H9 (cell line): ENCODE data around the gene RRBP1. TPM values are rescaled to one million over a fixed set of nuclear protein-coding genes. Genes with fewer than 3 reads are reported as not detected.

ENCODE experiments used
- DNase-seq: peaks from one replicate; pipeline ENCODE4 v3.0.0-alpha.2; 2017
- H2AFZ ChIP-seq: one replicate; pipeline ENCODE4 v1.6.1; 2013; ENCODE audit warnings: mild to moderate bottlenecking, low read length, control low read depth, moderate library complexity
- H2AK5ac ChIP-seq: 2 replicates; pipeline ENCODE4 v1.6.1; 2013; ENCODE audit warnings: low read length, control low read depth, mixed read lengths; ENCODE audit not compliant: insufficient read length
- H2BK120ac ChIP-seq: one replicate; pipeline ENCODE4 v1.6.1; 2013; ENCODE audit warnings: low read depth, mild to moderate bottlenecking, low read length, control low read depth, inconsistent platforms; ENCODE audit not compliant: poor library complexity, severe bottlenecking
- H2BK12ac ChIP-seq: 2 replicates; pipeline ENCODE4 v1.6.1; 2013; ENCODE audit warnings: low read length, control low read depth, mixed read lengths, low read depth; ENCODE audit not compliant: insufficient read length
- H2BK15ac ChIP-seq: 2 replicates; pipeline ENCODE4 v1.6.1; 2013; ENCODE audit warnings: low read depth, low read length, control low read depth
- H2BK20ac ChIP-seq: one replicate; pipeline ENCODE4 v1.6.1; 2013; ENCODE audit warnings: low read depth, mild to moderate bottlenecking, low read length, control low read depth, inconsistent platforms; ENCODE audit not compliant: poor library complexity, severe bottlenecking
- H2BK5ac ChIP-seq: 2 replicates; pipeline ENCODE4 v1.6.1; 2013; ENCODE audit warnings: low read length, control low read depth, mixed read lengths; ENCODE audit not compliant: insufficient read length
- H3K14ac ChIP-seq: 2 replicates; pipeline ENCODE4 v1.6.1; 2013; ENCODE audit warnings: low read length, control low read depth; ENCODE audit not compliant: insufficient read depth
- H3K18ac ChIP-seq: 2 replicates; pipeline ENCODE4 v1.6.1; 2013; ENCODE audit warnings: low read depth, mild to moderate bottlenecking, mixed read lengths, low read length, control low read depth; ENCODE audit not compliant: insufficient read length
- H3K23ac ChIP-seq: 2 replicates; pipeline ENCODE4 v1.6.1; 2013; ENCODE audit warnings: low read length, control low read depth, mixed read lengths, low read depth; ENCODE audit not compliant: insufficient read length
- H3K23me2 ChIP-seq: 2 replicates; pipeline ENCODE4 v1.6.1; 2013; ENCODE audit warnings: low read depth, mild to moderate bottlenecking, mixed read lengths, low read length, control low read depth; ENCODE audit not compliant: insufficient read length, poor library complexity, severe bottlenecking
- H3K27ac ChIP-seq: 2 replicates; pipeline ENCODE4 v1.5.1; 2013; ENCODE audit warnings: low read length, control low read depth, mixed read lengths, low read depth; ENCODE audit not compliant: insufficient read length
- H3K27me3 ChIP-seq: 2 replicates; pipeline ENCODE4 v1.6.1; 2013; ENCODE audit warnings: low read length, control low read depth, inconsistent platforms; ENCODE audit not compliant: insufficient read depth
- H3K4ac ChIP-seq: 2 replicates; pipeline ENCODE4 v1.6.1; 2013; ENCODE audit warnings: low read depth, mild to moderate bottlenecking, control low read depth, inconsistent platforms, low read length, moderate library complexity
- H3K4me1 ChIP-seq: 2 replicates; pipeline ENCODE4 v1.6.1; 2013; ENCODE audit warnings: low read length, control low read depth, inconsistent platforms; ENCODE audit not compliant: insufficient read depth
- H3K4me2 ChIP-seq: 2 replicates; pipeline ENCODE4 v1.6.1; 2013; ENCODE audit warnings: low read length, control low read depth, mixed read lengths; ENCODE audit not compliant: insufficient read length, insufficient read depth
- H3K56ac ChIP-seq: 2 replicates; pipeline ENCODE4 v1.6.1; 2013; ENCODE audit warnings: low read depth, mild to moderate bottlenecking, mixed read lengths, low read length, control low read depth; ENCODE audit not compliant: insufficient read length
- H3K79me1 ChIP-seq: 2 replicates; pipeline ENCODE4 v1.6.1; 2013; ENCODE audit warnings: low read depth, mild to moderate bottlenecking, moderate library complexity, low read length, control low read depth, inconsistent platforms; ENCODE audit not compliant: insufficient read depth, poor library complexity, severe bottlenecking
- H3K79me2 ChIP-seq: 2 replicates; pipeline ENCODE4 v1.6.1; 2013; ENCODE audit warnings: low read length, control low read depth, inconsistent platforms; ENCODE audit not compliant: insufficient read depth
- H3K9ac ChIP-seq: 2 replicates; pipeline ENCODE4 v1.6.1; 2013; ENCODE audit warnings: low read length, control low read depth, mixed read lengths; ENCODE audit not compliant: insufficient read length; ENCODE audit errors: extremely low read depth
- H3K9me3 ChIP-seq: one replicate; pipeline ENCODE4 v1.6.1; 2013; ENCODE audit warnings: low read depth, low read length, inconsistent platforms; ENCODE audit not compliant: control insufficient read depth
- H3T11ph ChIP-seq: one replicate; pipeline ENCODE4 v1.6.1; 2013; ENCODE audit warnings: mild to moderate bottlenecking, low read length, control low read depth, inconsistent platforms
- H4K20me1 ChIP-seq: one replicate; pipeline ENCODE4 v1.6.1; 2013; ENCODE audit not compliant: control insufficient read depth, insufficient read length, insufficient read depth
- H4K5ac ChIP-seq: 2 replicates; pipeline ENCODE4 v1.6.1; 2013; ENCODE audit warnings: low read depth, mild to moderate bottlenecking, mixed read lengths, low read length, control low read depth; ENCODE audit not compliant: insufficient read length
- H4K8ac ChIP-seq: replicated peaks from 2 replicates; pipeline ENCODE4 v1.6.1; 2013; ENCODE audit warnings: low read length, control low read depth, mixed read lengths, low read depth; ENCODE audit not compliant: insufficient read length
- H4K91ac ChIP-seq: 2 replicates; pipeline ENCODE4 v1.6.1; 2013; ENCODE audit warnings: low read depth, mild to moderate bottlenecking, moderate library complexity, mixed read lengths, low read length, control low read depth; ENCODE audit not compliant: insufficient read length
- H3K27ac Mint-ChIP-seq, 3 experiments: 2 replicates in 2 of 3; 3 replicates in 1 of 3; pipeline ENCODE4 v1.8.0; 2020 to 2021; ENCODE audit warnings: mixed read lengths in 3 of 3, mild to moderate bottlenecking in 1 of 3, moderate library complexity in 1 of 3
- H3K27me3 Mint-ChIP-seq: 2 replicates; pipeline ENCODE4 v1.8.0; 2021; ENCODE audit warnings: low read depth, mild to moderate bottlenecking, moderate library complexity, mixed read lengths
- H3K36me3 Mint-ChIP-seq, 3 experiments: 2 replicates in 2 of 3; 3 replicates in 1 of 3; pipeline ENCODE4 v1.8.0; 2020 to 2021; ENCODE audit warnings: low read depth in 3 of 3, mixed read lengths in 3 of 3; ENCODE audit not compliant: insufficient read depth in 1 of 3
- H3K4me1 Mint-ChIP-seq, 2 experiments: 2 replicates each; pipeline ENCODE4 v1.8.0; 2020; ENCODE audit warnings: mixed read lengths in 2 of 2
- H3K4me3 Mint-ChIP-seq, 2 experiments: 2 replicates in 1 of 2; 3 replicates in 1 of 2; pipeline ENCODE4 v1.8.0; 2020 to 2021; ENCODE audit warnings: mild to moderate bottlenecking in 2 of 2, mixed read lengths in 2 of 2, moderate library complexity in 1 of 2
- H3K9me3 Mint-ChIP-seq, 2 experiments: 2 replicates in 1 of 2; 3 replicates in 1 of 2; pipeline ENCODE4 v1.8.0; 2020; ENCODE audit warnings: mild to moderate bottlenecking in 2 of 2, mixed read lengths in 2 of 2, moderate library complexity in 1 of 2
- CTCF ChIP-seq: fragments of 200-600 bp; sonication (generic); conservative IDR thresholded peaks from 3 replicates; pipeline ENCODE4 v1.8.0; 2021; ENCODE audit warnings: antibody characterized with exemption, mild to moderate bottlenecking
- WGBS: extraction: QIAGEN DNeasy Blood & Tissue Kit; methylation state at CpG from one replicate; pipeline ENCODE4 v1.1.7; 2013; ENCODE audit warnings: missing lambda C conversion rate, low lambda C conversion rate, mixed read lengths; ENCODE audit not compliant: insufficient read length; ENCODE audit errors: extremely low coverage; 5-methylcytosine and 5-hydroxymethylcytosine counted together
- total RNA-seq: library from RNA; stranded (reverse); gene quantifications from 2 replicates; pipeline ENCODE4 v1.2.1, GENCODE V29; 2021

The RRBP1 gene
- total RNA-seq, 1 experiment from 2014 or later: 97.8 TPM

GRCh38 chr20:17676378-17676759, 5.7 kb downstream of the RRBP1 start:
- Histone ChIP-seq H2AK5ac (no peak overlapping the region), H3K18ac (no peak overlapping the region), H4K91ac (no peak overlapping the region), H3K23ac (no peak overlapping the region), H4K8ac (no peak overlapping the region), H4K5ac (no peak overlapping the region), H2BK20ac (no peak overlapping the region), H3K4ac (no peak overlapping the region), H2AFZ (no peak overlapping the region), H2BK5ac (no peak overlapping the region), H3K27me3 (no peaks in the 10 kb centered on the region), H3K14ac (no peak overlapping the region), H3K4me2 (no peak overlapping the region), H2BK12ac (no peak overlapping the region), H3K56ac (no peak overlapping the region), H2BK120ac (no peak overlapping the region), H3T11ph (no peak overlapping the region), H3K9ac (no peak overlapping the region), H3K4me1 (peaks cover 6% of the 10 kb centered on the region; the same call in 1 of the 2 replicates), H2BK15ac (no peak overlapping the region), H4K20me1 (no peaks in the 10 kb centered on the region), H3K9me3 (no peaks in the 10 kb centered on the region), H3K79me1 (peaks cover 20% of the 10 kb centered on the region), H3K79me2 (peaks cover 40% of the 10 kb centered on the region), H3K23me2 (peaks cover 3% of the 10 kb centered on the region), H3K27ac (no peak overlapping the region)
- no peak for TF ChIP-seq CTCF
- Mint-ChIP-seq H3K4me3 (no peak overlapping the region), H3K36me3 (peaks cover 17 to 39% (median 30%) of the 10 kb centered on the region in 3 experiments), H3K27ac (0 out of 7 replicates have a peak overlapping the region, but pooled peaks of 1 of the 3 experiments have one; percentile 49), H3K4me1 (peaks cover 30 to 31% of the 10 kb centered on the region in 2 experiments), H3K9me3 (no peaks in the 10 kb centered on the region), H3K27me3 (no peaks in the 10 kb centered on the region)
- no CpG with 5 or more reads among the region's 4 CpGs for WGBS
- DNase-seq: no peak
